ENCODE data around the gene BTF3.

The BTF3 gene

GRCh38 chr5:73493421-73493820 lies 4.8 kb upstream of the BTF3 start:
- Histone ChIP-seq H3K27ac (ENCODE audit: insufficient read depth in 1 of 2, low read depth in 1 of 2, low read length in 2 of 2, poor library complexity in 1 of 2, severe bottlenecking in 2 of 2) (no peak overlapping the region), H3K4me3 (ENCODE audit: control insufficient read depth in 1 of 7, extremely low read depth in 1 of 7, insufficient read depth in 4 of 7, low read depth in 2 of 7, low read length in 6 of 7) (no peak overlapping the region), H3K27me3 (replicated peaks in 2 of 5; ENCODE audit: control insufficient read depth in 4 of 5, insufficient read depth in 5 of 5, low read length in 4 of 5) (no peaks in the 10 kb centered on the region), H3K36me3 (ENCODE audit: control insufficient read depth in 4 of 4, insufficient read depth in 4 of 4, low read length in 3 of 4) (no peaks in the 10 kb centered on the region), H3K9me3 (ENCODE audit: control extremely low read depth in 1 of 5, control insufficient read depth in 4 of 5, insufficient read depth in 2 of 5, low read depth in 1 of 5, low read length in 4 of 5) (no peaks in the 10 kb centered on the region), H3K4me1 (ENCODE audit: control extremely low read depth in 1 of 4, control insufficient read depth in 4 of 4, insufficient read depth in 4 of 4, low read length in 3 of 4) (peaks cover 4 to 11% (median 7%) of the 10 kb centered on the region in 4 experiments)
- DNase-seq: no peak
- 80% methylated on average over 1 of the region's 3 CpGs for WGBS (ENCODE audit: insufficient coverage)
- CTCF ChIA-PET: interaction anchor here (1.4 kb wide), 1 partner anchor 42 kb away, joined by 3 read pairs; no protein-coding TSS in a partner anchor
- POLR2A ChIA-PET: no interaction called here

- no peak for DNase-seq
- H3K4me1 ChIP-seq (ENCODE audit: control extremely low read depth in 1 of 4, control insufficient read depth in 4 of 4, insufficient read depth in 4 of 4, low read length in 3 of 4): peaks cover 11 to 20% (median 12%) of the 10 kb centered on the region in 4 experiments
- no peaks in the 10 kb centered on the region for H3K9me3 ChIP-seq (ENCODE audit: control extremely low read depth in 1 of 5, control insufficient read depth in 4 of 5, insufficient read depth in 2 of 5, low read depth in 1 of 5, low read length in 4 of 5)
- H3K4me3 ChIP-seq (ENCODE audit: control insufficient read depth in 1 of 7, extremely low read depth in 1 of 7, insufficient read depth in 4 of 7, low read depth in 2 of 7, low read length in 6 of 7): no peak overlapping the region
- peaks cover 0 to 2% (median 0%) of the 10 kb centered on the region in 4 experiments for H3K36me3 ChIP-seq (ENCODE audit: control insufficient read depth in 4 of 4, insufficient read depth in 4 of 4, low read length in 3 of 4)
- POLR2A ChIA-PET: no interaction called here
- H3K27ac ChIP-seq (ENCODE audit: insufficient read depth in 1 of 2, low read depth in 1 of 2, low read length in 2 of 2, poor library complexity in 1 of 2, severe bottlenecking in 2 of 2): no peak overlapping the region
- CTCF ChIA-PET: no interaction called here
- H3K27me3 ChIP-seq (replicated peaks in 2 of 5; ENCODE audit: control insufficient read depth in 4 of 5, insufficient read depth in 5 of 5, low read length in 4 of 5): no peaks in the 10 kb centered on the region
These were observed 3.5 kb upstream of the BTF3 start for GRCh38 chr5:73494721-73495120.

DNA sequence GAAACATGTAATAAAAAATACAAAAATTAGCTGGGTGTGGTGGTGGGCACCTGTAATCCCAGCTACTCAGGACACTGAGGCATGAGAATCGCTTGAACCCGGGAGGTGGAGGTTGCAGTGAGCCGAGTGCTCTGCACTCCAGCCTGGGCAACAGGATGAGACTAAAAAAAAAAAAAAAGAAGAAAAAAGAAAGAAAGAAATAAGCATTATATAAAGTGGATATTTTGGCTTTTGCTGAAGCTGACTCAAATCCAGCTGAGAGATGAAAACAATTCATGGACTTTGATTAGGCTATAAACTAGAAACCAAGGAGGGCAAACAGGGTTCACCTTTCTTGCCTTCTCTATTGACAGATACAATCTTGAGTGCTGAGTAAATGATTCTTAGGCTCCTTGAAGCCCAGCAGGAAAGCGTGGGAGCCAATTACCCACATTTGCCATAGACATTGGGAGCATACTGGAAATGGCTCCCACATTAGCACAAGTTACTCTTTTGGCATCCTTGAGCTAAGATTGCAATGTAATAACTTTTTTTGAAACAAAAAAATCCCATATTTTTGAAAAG lies 2.4 kb upstream of the BTF3 start:
- H3K27me3 ChIP-seq (replicated peaks in 2 of 5; ENCODE audit: control insufficient read depth in 4 of 5, insufficient read depth in 5 of 5, low read length in 4 of 5): no peaks in the 10 kb centered on the region
- peaks cover 0 to 10% (median 2%) of the 10 kb centered on the region in 4 experiments for H3K36me3 ChIP-seq (ENCODE audit: control insufficient read depth in 4 of 4, insufficient read depth in 4 of 4, low read length in 3 of 4)
- H3K9me3 ChIP-seq (ENCODE audit: control extremely low read depth in 1 of 5, control insufficient read depth in 4 of 5, insufficient read depth in 2 of 5, low read depth in 1 of 5, low read length in 4 of 5): no peaks in the 10 kb centered on the region
- H3K4me1 ChIP-seq (ENCODE audit: control extremely low read depth in 1 of 4, control insufficient read depth in 4 of 4, insufficient read depth in 4 of 4, low read length in 3 of 4): peaks cover 12 to 28% (median 18%) of the 10 kb centered on the region in 4 experiments
- POLR2A ChIA-PET: no interaction called here
- H3K27ac ChIP-seq (ENCODE audit: insufficient read depth in 1 of 2, low read depth in 1 of 2, low read length in 2 of 2, poor library complexity in 1 of 2, severe bottlenecking in 2 of 2): no peak overlapping the region
- WGBS (ENCODE audit: insufficient coverage): 100% methylated on average over 4 of the region's 4 CpGs
- H3K4me3 ChIP-seq (ENCODE audit: control insufficient read depth in 1 of 7, extremely low read depth in 1 of 7, insufficient read depth in 4 of 7, low read depth in 2 of 7, low read length in 6 of 7): no peak overlapping the region
- no peak for DNase-seq
- CTCF ChIA-PET: interaction anchor here (1.4 to 1.5 kb wide), 2 partner anchors 17 to 101 kb away, joined by 3 to 4 read pairs; no protein-coding TSS in a partner anchor

DNA sequence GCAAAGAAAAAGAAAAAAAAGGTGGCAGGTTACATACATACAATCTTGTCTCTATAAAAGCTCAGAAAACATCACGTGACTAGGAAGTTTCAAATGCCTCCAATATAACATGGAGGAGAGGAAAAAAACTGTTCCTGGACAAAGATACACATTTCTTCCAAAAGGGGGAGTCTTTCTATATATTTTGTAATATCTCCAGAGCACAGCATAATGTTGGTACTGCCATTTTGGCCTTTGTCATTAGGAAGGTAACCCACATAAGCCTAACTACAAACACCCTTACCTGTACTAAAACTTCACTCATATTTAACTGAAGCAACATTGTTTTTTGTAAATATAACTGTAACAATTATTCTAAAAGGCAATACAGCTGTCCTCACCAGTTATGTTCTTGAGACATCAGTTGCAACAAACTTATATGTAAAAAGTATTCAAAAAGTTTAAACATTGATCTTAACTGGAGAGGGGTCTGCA lies 1.2 kb upstream of the BTF3 start:
- ChIA-PET CTCF (interaction anchor here (1.5 kb wide), 1 partner anchor 18 kb away, joined by 4 read pairs; no protein-coding TSS in a partner anchor), POLR2A (no interaction called here)
- no peak overlapping the region for H3K27ac ChIP-seq (ENCODE audit: insufficient read depth in 1 of 2, low read depth in 1 of 2, low read length in 2 of 2, poor library complexity in 1 of 2, severe bottlenecking in 2 of 2)
- peak overlapping the region in 1 of 7 experiments; percentile 98 for H3K4me3 ChIP-seq (ENCODE audit: control insufficient read depth in 1 of 7, extremely low read depth in 1 of 7, insufficient read depth in 4 of 7, low read depth in 2 of 7, low read length in 6 of 7)
- H3K4me1 ChIP-seq (ENCODE audit: control extremely low read depth in 1 of 4, control insufficient read depth in 4 of 4, insufficient read depth in 4 of 4, low read length in 3 of 4): peaks cover 12 to 31% (median 18%) of the 10 kb centered on the region in 4 experiments
- DNase-seq: peak; percentile 34 to 58 (median 40)
- no peaks in the 10 kb centered on the region for H3K27me3 ChIP-seq (replicated peaks in 2 of 5; ENCODE audit: control insufficient read depth in 4 of 5, insufficient read depth in 5 of 5, low read length in 4 of 5)
- WGBS (ENCODE audit: insufficient coverage): no CpG with 5 or more reads among the region's 1 CpG
- H3K36me3 ChIP-seq (ENCODE audit: control insufficient read depth in 4 of 4, insufficient read depth in 4 of 4, low read length in 3 of 4): peaks cover 4 to 21% (median 8%) of the 10 kb centered on the region in 4 experiments
- no peaks in the 10 kb centered on the region for H3K9me3 ChIP-seq (ENCODE audit: control extremely low read depth in 1 of 5, control insufficient read depth in 4 of 5, insufficient read depth in 2 of 5, low read depth in 1 of 5, low read length in 4 of 5)

GRCh38 chr5:73497497-73498056 lies 665 bp upstream of the BTF3 start:
- peak overlapping the region; percentile 97 to 98 for H3K27ac ChIP-seq (ENCODE audit: insufficient read depth in 1 of 2, low read depth in 1 of 2, low read length in 2 of 2, poor library complexity in 1 of 2, severe bottlenecking in 2 of 2)
- H3K27me3 ChIP-seq (replicated peaks in 2 of 5; ENCODE audit: control insufficient read depth in 4 of 5, insufficient read depth in 5 of 5, low read length in 4 of 5): no peaks in the 10 kb centered on the region
- ChIA-PET POLR2A (no interaction called here), CTCF (interaction anchor here (1.5 kb wide), 1 partner anchor 18 kb away, joined by 4 read pairs; no protein-coding TSS in a partner anchor)
- H3K4me3 ChIP-seq (ENCODE audit: control insufficient read depth in 1 of 7, extremely low read depth in 1 of 7, insufficient read depth in 4 of 7, low read depth in 2 of 7, low read length in 6 of 7): peak overlapping the region; percentile 87 to 99 (median 97)
- H3K9me3 ChIP-seq (ENCODE audit: control extremely low read depth in 1 of 5, control insufficient read depth in 4 of 5, insufficient read depth in 2 of 5, low read depth in 1 of 5, low read length in 4 of 5): no peaks in the 10 kb centered on the region
- H3K4me1 ChIP-seq (ENCODE audit: control extremely low read depth in 1 of 4, control insufficient read depth in 4 of 4, insufficient read depth in 4 of 4, low read length in 3 of 4): peaks cover 12 to 31% (median 18%) of the 10 kb centered on the region in 4 experiments
- DNase-seq: peak in 1 of 3 donors; percentile 6
- WGBS (ENCODE audit: insufficient coverage): 74% methylated on average over 14 of the region's 16 CpGs
- peaks cover 6 to 26% (median 11%) of the 10 kb centered on the region in 4 experiments for H3K36me3 ChIP-seq (ENCODE audit: control insufficient read depth in 4 of 4, insufficient read depth in 4 of 4, low read length in 3 of 4)

GRCh38 chr5:73499187-73499586 lies 945 bp downstream of the BTF3 start:
- POLR2A ChIA-PET: interaction anchor here (0.6 kb wide), 1 partner anchor 23 kb away, joined by 3 read pairs; no protein-coding TSS in a partner anchor
- Histone ChIP-seq H3K36me3 (ENCODE audit: control insufficient read depth in 4 of 4, insufficient read depth in 4 of 4, low read length in 3 of 4) (peaks cover 10 to 42% (median 18%) of the 10 kb centered on the region in 4 experiments), H3K4me1 (ENCODE audit: control extremely low read depth in 1 of 4, control insufficient read depth in 4 of 4, insufficient read depth in 4 of 4, low read length in 3 of 4) (peaks cover 12 to 31% (median 18%) of the 10 kb centered on the region in 4 experiments), H3K27ac (ENCODE audit: insufficient read depth in 1 of 2, low read depth in 1 of 2, low read length in 2 of 2, poor library complexity in 1 of 2, severe bottlenecking in 2 of 2) (peak overlapping the region; percentile 97 to 98), H3K27me3 (replicated peaks in 2 of 5; ENCODE audit: control insufficient read depth in 4 of 5, insufficient read depth in 5 of 5, low read length in 4 of 5) (no peaks in the 10 kb centered on the region), H3K4me3 (ENCODE audit: control insufficient read depth in 1 of 7, extremely low read depth in 1 of 7, insufficient read depth in 4 of 7, low read depth in 2 of 7, low read length in 6 of 7) (peak overlapping the region in 6 of 7 experiments; percentile 89 to 99 (median 97)), H3K9me3 (ENCODE audit: control extremely low read depth in 1 of 5, control insufficient read depth in 4 of 5, insufficient read depth in 2 of 5, low read depth in 1 of 5, low read length in 4 of 5) (no peaks in the 10 kb centered on the region)
- DNase-seq: peak in 2 of 3 donors; percentile 10
- WGBS (ENCODE audit: insufficient coverage): 21% methylated on average over 10 of the region's 12 CpGs
- CTCF ChIA-PET: interaction anchor here (1.3 to 2.1 kb wide), 3 partner anchors 14 to 45 kb away, joined by 3 to 5 read pairs (median 3); no protein-coding TSS in a partner anchor

DNA sequence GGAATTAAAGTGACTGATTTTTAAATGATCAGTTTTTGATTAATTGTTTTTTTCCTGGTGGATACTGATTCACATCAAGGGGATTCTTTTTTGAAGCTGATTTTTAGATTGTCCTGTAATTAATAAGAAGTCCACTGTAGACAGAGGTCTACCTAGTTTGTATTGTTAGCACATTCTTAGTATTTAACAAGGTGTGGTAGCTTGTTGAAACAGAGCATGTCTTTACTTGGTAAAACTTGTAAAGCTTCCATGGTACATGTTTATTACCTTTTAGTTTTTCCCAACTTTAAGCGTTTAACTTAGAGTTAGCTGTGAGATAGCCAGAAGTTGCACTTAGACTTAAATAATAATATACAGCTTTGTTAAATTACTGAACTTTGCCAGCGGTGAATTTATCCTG lies 1.5 kb downstream of the BTF3 start:
- Histone ChIP-seq H3K4me3 (ENCODE audit: control insufficient read depth in 1 of 7, extremely low read depth in 1 of 7, insufficient read depth in 4 of 7, low read depth in 2 of 7, low read length in 6 of 7) (peak overlapping the region in 5 of 7 experiments; percentile 89 to 99 (median 97)), H3K27me3 (replicated peaks in 2 of 5; ENCODE audit: control insufficient read depth in 4 of 5, insufficient read depth in 5 of 5, low read length in 4 of 5) (no peaks in the 10 kb centered on the region), H3K27ac (ENCODE audit: insufficient read depth in 1 of 2, low read depth in 1 of 2, low read length in 2 of 2, poor library complexity in 1 of 2, severe bottlenecking in 2 of 2) (peak overlapping the region; percentile 97 to 98), H3K4me1 (ENCODE audit: control extremely low read depth in 1 of 4, control insufficient read depth in 4 of 4, insufficient read depth in 4 of 4, low read length in 3 of 4) (peaks cover 12 to 31% (median 18%) of the 10 kb centered on the region in 4 experiments), H3K9me3 (ENCODE audit: control extremely low read depth in 1 of 5, control insufficient read depth in 4 of 5, insufficient read depth in 2 of 5, low read depth in 1 of 5, low read length in 4 of 5) (no peaks in the 10 kb centered on the region), H3K36me3 (ENCODE audit: control insufficient read depth in 4 of 4, insufficient read depth in 4 of 4, low read length in 3 of 4) (peaks cover 10 to 48% (median 23%) of the 10 kb centered on the region in 4 experiments)
- no CpG with 5 or more reads among the region's 2 CpGs for WGBS (ENCODE audit: insufficient coverage)
- CTCF ChIA-PET: interaction anchor here (0.8 to 2.1 kb wide), 4 partner anchors 13 to 46 kb away, joined by 3 to 5 read pairs (median 3); no protein-coding TSS in a partner anchor
- POLR2A ChIA-PET: no interaction called here
- no peak for DNase-seq

All from common myeloid progenitor, CD34-positive (primary cell).